H1 (cell line): ENCODE measurements around the gene ELMO1. TPM values are rescaled to one million over a fixed set of nuclear protein-coding genes. Genes with fewer than 3 reads are reported as not detected.

ENCODE experiments used
- CTCF ChIA-PET: fragments of 300-600 bp; sonication (Branson Sonifier 250); formaldehyde crosslinking; loops from one replicate; lab custom pipeline; 2021; ENCODE audit not compliant: partially characterized antibody; lab: Charles Lee
- POLR2A ChIA-PET: fragments of 300-600 bp; sonication (Branson Sonifier 250); formaldehyde crosslinking; loops from one replicate; lab custom pipeline; 2021; ENCODE audit warnings: inconsistent platforms; ENCODE audit not compliant: partially characterized antibody; lab: Charles Lee
- DNase-seq, 2 experiments: peaks; one replicate each; pipeline versions ENCODE4 v3.0.0 to v3.0.0-alpha.2; 2010 to 2022; ENCODE audit warnings: low spot score in 2 of 2, low read depth in 1 of 2, mixed read lengths in 1 of 2
- FAIRE-seq: peaks from 2 replicates; lab custom pipeline; 2011; peaks lifted over from hg19 to GRCh38; lab: Jason Lieb, UNC
- H2AFZ ChIP-seq: 2 replicates; pipeline ENCODE4 v1.8.1; 2012; ENCODE audit warnings: low read length, inconsistent platforms
- H2AK5ac ChIP-seq: 2 replicates; pipeline ENCODE4 v1.6.1; 2013; ENCODE audit warnings: low read depth, low read length
- H2BK120ac ChIP-seq: replicated peaks from 2 replicates; pipeline ENCODE3; 2013; ENCODE audit warnings: low read depth, low read length, inconsistent platforms
- H2BK12ac ChIP-seq: 2 replicates; pipeline ENCODE4 v1.6.1; 2013; ENCODE audit warnings: low read depth, low read length
- H2BK15ac ChIP-seq: 2 replicates; pipeline ENCODE4 v1.6.1; 2013; ENCODE audit warnings: low read length
- H2BK20ac ChIP-seq: 2 replicates; pipeline ENCODE4 v1.6.1; 2013; ENCODE audit warnings: low read length
- H2BK5ac ChIP-seq: 2 replicates; pipeline ENCODE4 v1.6.1; 2013; ENCODE audit warnings: low read depth, low read length
- H3K14ac ChIP-seq: 2 replicates; pipeline ENCODE4 v1.6.1; 2013; ENCODE audit warnings: inconsistent platforms; ENCODE audit not compliant: insufficient read length
- H3K18ac ChIP-seq: 2 replicates; pipeline ENCODE4 v1.6.1; 2013; ENCODE audit warnings: low read length; ENCODE audit errors: extremely low read depth
- H3K23ac ChIP-seq: 2 replicates; pipeline ENCODE4 v1.6.1; 2013; ENCODE audit warnings: inconsistent platforms; ENCODE audit not compliant: insufficient read length
- H3K23me2 ChIP-seq: 2 replicates; pipeline ENCODE4 v1.6.1; 2013; ENCODE audit warnings: low read depth, low read length
- H3K27ac ChIP-seq: 2 replicates; pipeline ENCODE4 v1.6.1; 2011; ENCODE audit warnings: low read depth, low read length, inconsistent platforms
- H3K27me3 ChIP-seq, 4 experiments: replicated peaks in 1 of 4; 1 replicate in 1 of 4; 2 replicates in 3 of 4; pipeline versions ENCODE4 v1.6.1 to v1.8.1; 2011 to 2013; ENCODE audit warnings: low read length in 3 of 4, mild to moderate bottlenecking in 3 of 4, inconsistent platforms in 2 of 4, mixed read lengths in 2 of 4, moderate library complexity in 1 of 4; ENCODE audit not compliant: control insufficient read depth in 3 of 4, insufficient read depth in 3 of 4; ENCODE audit errors: extremely low read depth in 1 of 4
- H3K36me3 ChIP-seq, 4 experiments: 2 replicates each; pipeline versions ENCODE4 v1.6.1 to v1.8.1; 2011 to 2013; ENCODE audit warnings: mild to moderate bottlenecking in 4 of 4, low read length in 3 of 4, moderate library complexity in 2 of 4, control low read depth in 1 of 4, inconsistent platforms in 1 of 4; ENCODE audit not compliant: insufficient read depth in 4 of 4, control insufficient read depth in 2 of 4
- H3K4ac ChIP-seq: replicated peaks from 2 replicates; pipeline ENCODE3; 2013; ENCODE audit warnings: low read length, low read depth, mixed read lengths, inconsistent platforms; ENCODE audit not compliant: insufficient read length
- H3K4me1 ChIP-seq, 4 experiments: replicated peaks in 1 of 4; 1 replicate in 1 of 4; 2 replicates in 3 of 4; pipeline versions ENCODE4 v1.6.1 to v1.8.1; 2011 to 2013; ENCODE audit warnings: low read length in 3 of 4, inconsistent platforms in 2 of 4, mixed read lengths in 1 of 4; ENCODE audit not compliant: insufficient read depth in 4 of 4, control insufficient read depth in 3 of 4
- H3K4me2 ChIP-seq, 2 experiments: 2 replicates each; pipeline versions ENCODE4 v1.6.1 to v1.8.1; 2011 to 2013; ENCODE audit warnings: low read depth in 2 of 2, low read length in 2 of 2, control low read depth in 1 of 2, inconsistent platforms in 1 of 2, mild to moderate bottlenecking in 1 of 2; ENCODE audit not compliant: insufficient read depth in 1 of 2
- H3K4me3 ChIP-seq, 4 experiments: fragments of 200-600, 300-600 bp in 1 of 4; sonication (generic), shearing (Covaris generic), sonication (Bioruptor Twin) in 1 of 4; 2 replicates each; pipeline versions ENCODE4 v1.5.1 to v1.8.1; 2011 to 2016; ENCODE audit warnings: low read length in 4 of 4, low read depth in 3 of 4, control low read depth in 2 of 4, inconsistent platforms in 2 of 4, mild to moderate bottlenecking in 2 of 4, mixed read lengths in 1 of 4, moderate library complexity in 1 of 4; ENCODE audit not compliant: insufficient read depth in 2 of 4; ENCODE audit errors: extremely low read depth in 1 of 4
- H3K56ac ChIP-seq: replicated peaks from 2 replicates; pipeline ENCODE3; 2013; ENCODE audit warnings: low read depth, mild to moderate bottlenecking, mixed read lengths, low read length, inconsistent platforms; ENCODE audit not compliant: insufficient read length
- H3K79me1 ChIP-seq: 2 replicates; pipeline ENCODE4 v1.6.1; 2013; ENCODE audit warnings: low read depth, low read length, control low read depth
- H3K79me2 ChIP-seq, 2 experiments: 2 replicates each; pipeline versions ENCODE4 v1.6.1 to v1.8.1; 2012 to 2013; ENCODE audit warnings: low read length in 2 of 2, mild to moderate bottlenecking in 2 of 2, inconsistent platforms in 1 of 2; ENCODE audit not compliant: insufficient read depth in 2 of 2, control insufficient read depth in 1 of 2
- H3K9ac ChIP-seq, 4 experiments: replicated peaks in 1 of 4; 1 replicate in 1 of 4; 2 replicates in 3 of 4; pipeline versions ENCODE4 v1.6.1 to v1.8.1; 2011 to 2013; ENCODE audit warnings: low read depth in 3 of 4, low read length in 3 of 4, control low read depth in 2 of 4, mild to moderate bottlenecking in 2 of 4, moderate library complexity in 2 of 4, inconsistent platforms in 1 of 4; ENCODE audit errors: extremely low read depth in 1 of 4
- H3K9me3 ChIP-seq, 2 experiments: 2 replicates each; pipeline versions ENCODE4 v1.6.1 to v1.8.1; 2012 to 2013; ENCODE audit warnings: mild to moderate bottlenecking in 2 of 2, moderate library complexity in 2 of 2, control low read depth in 1 of 2, inconsistent platforms in 1 of 2, low read depth in 1 of 2, low read length in 1 of 2, mixed read lengths in 1 of 2; ENCODE audit not compliant: insufficient read depth in 2 of 2
- H4K20me1 ChIP-seq, 2 experiments: replicated peaks in 1 of 2; 2 replicates each; pipeline versions ENCODE3 to v1.8.1; 2011 to 2013; ENCODE audit warnings: inconsistent platforms in 2 of 2, low read length in 2 of 2, mild to moderate bottlenecking in 1 of 2; ENCODE audit not compliant: insufficient read depth in 2 of 2, control insufficient read depth in 1 of 2
- H4K5ac ChIP-seq: 2 replicates; pipeline ENCODE4 v1.6.1; 2013; ENCODE audit warnings: low read length, low read depth, mixed read lengths, inconsistent platforms; ENCODE audit not compliant: insufficient read length
- H4K8ac ChIP-seq: 2 replicates; pipeline ENCODE4 v1.8.0; 2013; ENCODE audit warnings: mild to moderate bottlenecking, moderate library complexity, low read length, inconsistent platforms; ENCODE audit not compliant: insufficient read depth; ENCODE audit errors: extremely low read depth
- H4K91ac ChIP-seq: replicated peaks from 2 replicates; pipeline ENCODE3; 2013; ENCODE audit warnings: low read length, mixed read lengths, inconsistent platforms; ENCODE audit not compliant: insufficient read length
- CEBPB ChIP-seq: IDR thresholded peaks from 2 replicates; pipeline ENCODE4 v1.6.1; 2012; ENCODE audit warnings: low read depth, low read length
- CTBP2 ChIP-seq: IDR thresholded peaks from 2 replicates; pipeline ENCODE4 v1.7.0; 2011; ENCODE audit warnings: borderline replicate concordance, mild to moderate bottlenecking, moderate library complexity, mixed read lengths, low read length; ENCODE audit not compliant: insufficient read depth, insufficient read length
- EGR1 ChIP-seq: IDR thresholded peaks from 2 replicates; pipeline ENCODE4 v1.6.1; 2011; ENCODE audit warnings: low read depth, low read length, borderline replicate concordance
- FOSL1 ChIP-seq: IDR thresholded peaks from 2 replicates; pipeline ENCODE4 v1.6.1; 2011; ENCODE audit warnings: mild to moderate bottlenecking, low read depth, low read length, moderate library complexity; ENCODE audit not compliant: insufficient read depth
- KDM1A ChIP-seq: fragments of 200-600, 300-600 bp; sonication (generic); IDR thresholded peaks from 2 replicates; pipeline ENCODE4 v1.7.1; 2016; ENCODE audit warnings: mild to moderate bottlenecking, low read length, borderline replicate concordance
- RNF2 ChIP-seq: fragments of 200-900, 300-1000 bp; sonication (generic); IDR thresholded peaks from 2 replicates; pipeline ENCODE4 v1.7.1; 2016; ENCODE audit warnings: borderline replicate concordance, low read depth, mild to moderate bottlenecking, antibody characterized with exemption, low read length; ENCODE audit not compliant: poor library complexity, severe bottlenecking; ENCODE audit errors: missing control alignments
- SIN3A ChIP-seq, 2 experiments: IDR thresholded peaks in 1 of 2; conservative IDR thresholded peaks in 1 of 2; 2 replicates each; pipeline ENCODE4 v1.6.1; 2011 to 2012; ENCODE audit warnings: low read length in 2 of 2, improper control_type of control experiment in 1 of 2, low read depth in 1 of 2, mild to moderate bottlenecking in 1 of 2
- SIX5 ChIP-seq: IDR thresholded peaks from 2 replicates; pipeline ENCODE4 v1.6.1; 2011; ENCODE audit warnings: mild to moderate bottlenecking, low read depth, low read length
- SRF ChIP-seq: IDR thresholded peaks from 2 replicates; pipeline ENCODE4 v1.6.1; 2011; ENCODE audit warnings: mild to moderate bottlenecking, low read depth, low read length, moderate library complexity
- WGBS, 2 experiments: shearing (Covaris generic) in 1 of 2; methylation state at CpG; one replicate each; pipeline versions ENCODE4 v1.1.6 to v1.1.7; 2013 to 2015; ENCODE audit warnings: low lambda C conversion rate in 2 of 2, mixed read lengths in 2 of 2, inconsistent platforms in 1 of 2, low coverage in 1 of 2, missing lambda C conversion rate in 1 of 2; ENCODE audit not compliant: insufficient replicate concordance in 2 of 2, insufficient coverage in 1 of 2, insufficient read length in 1 of 2; ENCODE audit errors: extremely low coverage in 1 of 2, missing lambda C conversion rate in 1 of 2; 5-methylcytosine and 5-hydroxymethylcytosine counted together
- polyA plus RNA-seq, 7 experiments: library from polyadenylated mRNA; depleted of rRNA in 3 of 7; stranded (reverse) in 5 of 7; unstranded in 2 of 7; fragments of >200 nt in 5 of 7; fragments of 200-250 nt in 2 of 7; gene quantifications; 1 replicate in 5 of 7; 2 replicates in 1 of 7; 4 replicates in 1 of 7; pipeline versions ENCODE4 v1.2.1 to v1.2.3, GENCODE V29; 2011 to 2013; ENCODE audit warnings: missing spikeins in 2 of 7, mixed read lengths in 2 of 7
- total RNA-seq: library from RNA; stranded (reverse); fragmentation: NEBNext Ultra II Directional; extraction: Animal tissue kit (Norgen Biotek cat#: 25700); gene quantifications from 2 replicates; pipeline ENCODE4 v1.2.1, GENCODE V29; 2021
- TF ChIP-seq, protein P1 (sequence below): IDR thresholded peaks from 2 replicates; pipeline ENCODE4 v1.6.1; 2012; ENCODE audit warnings: low read length, inconsistent platforms

ELMO1 gene
- total and polyA plus RNA-seq, 2 of the 8 experiments (the other 6 are each of a cell fraction or from before 2014, with no cell fraction given) = 18.4 to 21.0 TPM

DNA sequence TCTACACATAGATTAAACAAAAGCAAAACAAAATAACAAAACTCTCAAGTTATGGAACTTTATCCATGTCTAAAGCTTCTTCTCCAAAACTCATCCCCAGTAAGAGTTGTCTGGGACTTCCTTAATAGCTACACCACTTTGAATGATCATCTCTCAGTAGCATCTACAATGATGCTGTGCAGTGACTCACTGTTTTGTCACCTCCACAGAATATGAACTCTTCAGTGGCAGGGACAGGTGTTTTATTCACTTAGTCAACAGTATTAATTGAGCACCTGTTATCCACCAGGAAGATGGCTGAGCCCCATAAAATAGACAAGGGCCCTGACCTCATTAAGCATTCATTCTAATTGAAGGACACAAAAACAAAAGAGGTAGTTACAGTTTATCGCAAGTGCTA is 350.7 kb downstream of the ELMO1 start:
- H3K56ac ChIP-seq = no peak overlapping the region
- H2BK5ac ChIP-seq = no peak overlapping the region
- CTCF ChIA-PET = interaction anchor here (0.6 to 4.5 kb wide), 17 partner anchors 9 to 1227 kb away, joined by 3 to 42 read pairs (median 3); no protein-coding TSS in a partner anchor
- H3K27ac ChIP-seq = no peak overlapping the region
- H2BK120ac ChIP-seq = no peak overlapping the region
- H3K23ac ChIP-seq = no peak overlapping the region
- no peak overlapping the region for H3K9ac ChIP-seq
- no peaks in the 10 kb centered on the region for H3K79me2 ChIP-seq
- no peak overlapping the region for H2AK5ac ChIP-seq
- no peaks in the 10 kb centered on the region for H4K20me1 ChIP-seq
- H4K8ac ChIP-seq = no peak overlapping the region
- WGBS, 2 experiments = 94% methylated on average over 1 of the region's 1 CpG; no CpG with 5 or more reads in 1 of the 2 experiments
- POLR2A ChIA-PET = no interaction called here
- H3K14ac ChIP-seq = no peak overlapping the region
- H3K79me1 ChIP-seq = no peaks in the 10 kb centered on the region
- H3K36me3 ChIP-seq = no peaks in the 10 kb centered on the region; a peak in 1 of 8 replicates
- H2BK20ac ChIP-seq = no peak overlapping the region
- no peak overlapping the region for H3K18ac ChIP-seq
- FAIRE-seq = no peak
- no peaks in the 10 kb centered on the region for H3K9me3 ChIP-seq
- no peak overlapping the region for H2BK12ac ChIP-seq
- H4K91ac ChIP-seq = no peak overlapping the region
- H3K23me2 ChIP-seq = no peaks in the 10 kb centered on the region; the same call in 1 of the 2 replicates
- H3K4me2 ChIP-seq = no peak overlapping the region
- H3K4me1 ChIP-seq = peaks cover 0 to 4% (median 2%) of the 10 kb centered on the region in 4 experiments; a peak in 3 of 7 replicates
- H3K4ac ChIP-seq = no peak overlapping the region
- H3K27me3 ChIP-seq = no peaks in the 10 kb centered on the region
- no peak overlapping the region for H4K5ac ChIP-seq
- H2AFZ ChIP-seq = no peak overlapping the region
- H3K4me3 ChIP-seq = no peak overlapping the region
- H2BK15ac ChIP-seq = no peak overlapping the region
- DNase-seq = no peak
- TF ChIP-seq FOSL1 (no peak), SRF (no peak), CTBP2 (no peak), EGR1 (no peak), RNF2 (no peak), SIN3A (conservative IDR thresholded peaks at IDR 0.05 in 1 of 2, IDR thresholded peaks at IDR 0.05 in 1 of 2; ENCODE audit: low read depth in 1 of 2, low read length in 2 of 2) (no peak), CEBPB (no peak), SIX5 (no peak), KDM1A (no peak)
- TF ChIP-seq, protein P1, sequence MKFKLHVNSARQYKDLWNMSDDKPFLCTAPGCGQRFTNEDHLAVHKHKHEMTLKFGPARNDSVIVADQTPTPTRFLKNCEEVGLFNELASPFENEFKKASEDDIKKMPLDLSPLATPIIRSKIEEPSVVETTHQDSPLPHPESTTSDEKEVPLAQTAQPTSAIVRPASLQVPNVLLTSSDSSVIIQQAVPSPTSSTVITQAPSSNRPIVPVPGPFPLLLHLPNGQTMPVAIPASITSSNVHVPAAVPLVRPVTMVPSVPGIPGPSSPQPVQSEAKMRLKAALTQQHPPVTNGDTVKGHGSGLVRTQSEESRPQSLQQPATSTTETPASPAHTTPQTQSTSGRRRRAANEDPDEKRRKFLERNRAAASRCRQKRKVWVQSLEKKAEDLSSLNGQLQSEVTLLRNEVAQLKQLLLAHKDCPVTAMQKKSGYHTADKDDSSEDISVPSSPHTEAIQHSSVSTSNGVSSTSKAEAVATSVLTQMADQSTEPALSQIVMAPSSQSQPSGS = no peak
